ENCODE measurements around the gene PCDHGC3.

GRCh38 chr5:141431286-141431685 lies 44.5 kb upstream of the PCDHGC3 start:
- TF ChIP-seq YY1 (IDR thresholded peaks at IDR 0.05; ENCODE audit: low read depth) (no peak), RAD21 (IDR thresholded peaks at IDR 0.05; ENCODE audit: low read depth) (no peak), TCF12 (IDR thresholded peaks at IDR 0.05; ENCODE audit: low read depth) (no peak), REST (IDR thresholded peaks at IDR 0.05; ENCODE audit: low read depth) (no peak), FOXM1 (IDR thresholded peaks at IDR 0.05; ENCODE audit: borderline replicate concordance, low read depth) (no peak), EP300 (IDR thresholded peaks at IDR 0.05; ENCODE audit: borderline replicate concordance) (no peak), CEBPB (IDR thresholded peaks at IDR 0.05) (no peak), TAF1 (IDR thresholded peaks at IDR 0.05; ENCODE audit: low read depth) (no peak), TEAD4 (IDR thresholded peaks at IDR 0.05) (no peak), ZBTB7A (IDR thresholded peaks at IDR 0.05; ENCODE audit: low read depth) (no peak), EGR1 (IDR thresholded peaks at IDR 0.05) (no peak), CREB1 (IDR thresholded peaks at IDR 0.05; ENCODE audit: low read depth) (no peak)
